ENCODE results near the gene LRP3.
A peak's percentile ranks its signal among the peaks of the same experiment; 100 is the strongest.

The LRP3 gene

DNA sequence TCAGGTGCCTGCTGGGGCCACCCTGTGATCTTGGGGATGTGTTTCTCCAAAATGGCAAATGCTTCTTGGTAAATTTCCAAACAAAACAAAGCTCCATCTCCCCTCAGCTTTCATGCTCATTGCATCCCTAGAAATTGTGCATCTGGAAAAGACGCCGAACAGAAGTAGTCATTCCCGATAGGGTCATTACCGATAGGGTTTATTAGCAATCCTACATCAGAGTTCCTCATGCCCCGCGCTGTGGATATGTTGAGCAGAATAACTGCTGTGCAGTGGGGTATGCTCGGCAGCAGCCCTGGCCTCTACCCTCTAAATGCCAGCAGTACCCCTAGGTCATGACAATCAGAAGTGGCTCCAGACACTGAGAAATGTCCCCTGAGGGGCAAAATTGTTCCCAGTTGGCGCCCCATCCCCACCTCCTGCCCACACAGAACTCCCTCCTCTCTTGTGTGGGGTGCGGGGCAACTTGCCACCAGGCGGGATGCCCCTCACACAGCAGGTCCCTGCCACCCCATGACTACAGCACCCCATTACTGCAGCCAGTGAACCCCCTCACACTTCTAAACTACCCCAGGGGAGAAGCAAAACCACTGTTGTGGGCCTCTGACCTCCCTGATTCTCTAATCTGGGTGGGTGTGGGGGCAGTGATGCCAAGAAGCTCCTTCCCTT is 44.5 kb downstream of the LRP3 start:
- Mint-ChIP-seq H3K27ac (no peak overlapping the region), H3K27me3 (peaks cover 15 to 25% of the 10 kb centered on the region in 2 donors), H3K36me3 (no peaks in the 10 kb centered on the region), H3K4me3 (no peak overlapping the region), H3K9me3 (no peaks in the 10 kb centered on the region), H3K4me1 (peaks cover 6 to 8% of the 10 kb centered on the region in 2 donors)
- ATAC-seq (replicated peaks) (no peak), DNase-seq (no peak)

- no peak for ATAC-seq (replicated peaks)
- H3K4me1 Mint-ChIP-seq: peaks cover 6 to 8% of the 10 kb centered on the region in 2 donors
- no peak for DNase-seq
- peaks cover 19 to 25% of the 10 kb centered on the region in 2 donors for H3K27me3 Mint-ChIP-seq
- H3K36me3 Mint-ChIP-seq: no peaks in the 10 kb centered on the region
- H3K27ac Mint-ChIP-seq: no peak overlapping the region
- H3K4me3 Mint-ChIP-seq: no peak overlapping the region
- no peaks in the 10 kb centered on the region for H3K9me3 Mint-ChIP-seq
Observed at GRCh38 chr19:33239223-33239975, 45.3 kb downstream of the LRP3 start.

DNA sequence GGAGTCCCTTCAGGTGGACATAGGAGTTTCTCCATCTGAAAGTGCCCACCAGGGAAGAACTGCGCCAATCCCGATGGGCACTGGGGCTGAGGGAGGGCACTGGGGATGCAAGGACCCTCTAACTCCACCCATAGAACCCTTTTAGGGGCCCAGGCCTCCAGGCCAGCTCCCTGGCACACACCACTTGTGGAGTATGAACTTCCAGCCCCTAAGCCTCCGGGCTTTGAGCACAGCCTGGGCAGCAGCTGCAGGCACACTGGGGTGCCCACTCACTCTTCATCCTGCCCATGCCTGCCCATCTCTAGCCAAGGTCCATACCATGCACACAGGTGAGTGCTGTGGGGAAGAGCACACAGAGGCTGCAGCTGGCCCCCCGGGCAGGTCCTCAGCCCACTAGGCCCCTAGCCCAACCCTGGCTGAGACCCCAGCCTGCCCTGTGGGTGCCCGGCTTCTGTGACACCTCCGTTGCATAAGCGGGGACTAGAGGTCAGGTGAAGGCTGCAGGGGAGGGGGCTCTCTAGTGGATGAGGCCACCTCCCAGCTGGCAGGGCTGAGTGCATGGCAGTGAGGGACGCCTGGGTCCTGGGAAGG is 46.1 kb downstream of the LRP3 start:
- Mint-ChIP-seq H3K27me3 (peaks cover 16 to 21% of the 10 kb centered on the region in 2 donors), H3K36me3 (no peaks in the 10 kb centered on the region), H3K27ac (no peak overlapping the region)

DNA sequence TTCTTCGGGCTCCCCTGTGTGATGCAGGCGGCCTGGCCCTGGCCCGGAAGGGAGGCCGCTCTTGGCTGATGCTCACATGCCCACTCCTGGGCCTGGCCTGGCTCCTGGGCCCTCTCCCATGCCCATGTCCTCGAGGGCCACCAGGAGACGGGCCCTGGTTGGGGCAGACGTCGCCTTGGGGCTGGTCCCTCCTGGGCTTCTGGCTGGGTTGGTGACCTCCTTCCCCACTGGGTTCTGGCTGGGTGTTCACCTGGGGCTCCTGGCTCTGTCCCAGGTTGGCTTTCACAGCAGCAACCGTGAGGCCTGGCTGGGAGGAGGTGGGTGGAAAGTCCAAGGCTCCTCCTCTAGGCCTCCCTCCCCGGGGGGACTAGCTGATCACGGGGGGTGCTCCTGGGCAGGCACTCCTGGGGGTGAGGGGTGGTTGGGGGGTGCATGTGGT is 47.0 kb downstream of the LRP3 start:
- H3K27me3 Mint-ChIP-seq: peaks cover 13 to 18% of the 10 kb centered on the region in 2 donors
- no peaks in the 10 kb centered on the region for H3K36me3 Mint-ChIP-seq
- H3K27ac Mint-ChIP-seq: no peak overlapping the region
- no peaks in the 10 kb centered on the region for H3K9me3 Mint-ChIP-seq
- peaks cover 0 to 2% of the 10 kb centered on the region in 2 donors for H3K4me1 Mint-ChIP-seq
- no peak overlapping the region for H3K4me3 Mint-ChIP-seq
- ATAC-seq (replicated peaks) (peak in 1 of 2 donors; percentile 16), DNase-seq (no peak)

More for the DNA sequence above, 46.1 kb downstream of the LRP3 start:
- DNase-seq: no peak
- ATAC-seq (replicated peaks): no peak
- no peak overlapping the region for H3K4me3 Mint-ChIP-seq
- no peaks in the 10 kb centered on the region for H3K9me3 Mint-ChIP-seq
- peaks cover 4 to 5% of the 10 kb centered on the region in 2 donors for H3K4me1 Mint-ChIP-seq

GRCh38 chr19:33241530-33242101 is 47.5 kb downstream of the LRP3 start:
- peak; percentile 57 for ATAC-seq (replicated peaks)
- Mint-ChIP-seq H3K4me1 (peaks cover 0 to 2% of the 10 kb centered on the region in 2 donors), H3K36me3 (no peaks in the 10 kb centered on the region), H3K27me3 (peaks cover 13 to 18% of the 10 kb centered on the region in 2 donors), H3K27ac (no peak overlapping the region), H3K4me3 (no peak overlapping the region), H3K9me3 (no peaks in the 10 kb centered on the region)
- no peak for DNase-seq

DNA sequence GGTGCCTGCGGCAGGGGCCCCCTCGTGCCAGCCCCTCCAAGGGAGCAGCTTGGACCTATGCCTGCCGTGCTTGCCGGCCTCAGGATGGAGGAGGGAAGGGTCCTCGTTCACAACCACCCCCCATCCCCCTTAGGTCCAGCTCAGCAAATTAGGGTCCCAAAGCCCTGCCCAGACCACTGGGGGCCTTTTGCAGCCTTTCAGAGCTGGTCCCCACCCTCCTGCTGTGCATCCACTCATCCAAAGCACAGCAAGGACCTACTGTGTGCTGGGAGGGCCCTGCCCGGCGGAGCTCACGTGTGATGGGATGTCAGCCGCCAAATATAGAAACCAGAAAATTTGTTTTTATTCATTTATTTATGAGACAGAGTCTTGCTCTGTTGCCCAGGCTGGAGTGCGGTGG is 48.0 kb downstream of the LRP3 start:
- Mint-ChIP-seq H3K4me3 (no peak overlapping the region), H3K9me3 (no peaks in the 10 kb centered on the region), H3K4me1 (peaks cover 0 to 2% of the 10 kb centered on the region in 2 donors), H3K27me3 (peaks cover 13 to 17% of the 10 kb centered on the region in 2 donors), H3K27ac (no peak overlapping the region), H3K36me3 (no peaks in the 10 kb centered on the region)
- ATAC-seq (replicated peaks): no peak
- no peak for DNase-seq

GRCh38 chr19:33242911-33243310 is 48.8 kb downstream of the LRP3 start:
- ATAC-seq (replicated peaks) (no peak), DNase-seq (no peak)
- Mint-ChIP-seq H3K4me3 (no peak overlapping the region), H3K36me3 (no peaks in the 10 kb centered on the region), H3K27me3 (peaks cover 10% of the 10 kb centered on the region in 2 donors), H3K27ac (no peak overlapping the region), H3K4me1 (peaks cover 0 to 2% of the 10 kb centered on the region in 2 donors), H3K9me3 (no peaks in the 10 kb centered on the region)

DNA sequence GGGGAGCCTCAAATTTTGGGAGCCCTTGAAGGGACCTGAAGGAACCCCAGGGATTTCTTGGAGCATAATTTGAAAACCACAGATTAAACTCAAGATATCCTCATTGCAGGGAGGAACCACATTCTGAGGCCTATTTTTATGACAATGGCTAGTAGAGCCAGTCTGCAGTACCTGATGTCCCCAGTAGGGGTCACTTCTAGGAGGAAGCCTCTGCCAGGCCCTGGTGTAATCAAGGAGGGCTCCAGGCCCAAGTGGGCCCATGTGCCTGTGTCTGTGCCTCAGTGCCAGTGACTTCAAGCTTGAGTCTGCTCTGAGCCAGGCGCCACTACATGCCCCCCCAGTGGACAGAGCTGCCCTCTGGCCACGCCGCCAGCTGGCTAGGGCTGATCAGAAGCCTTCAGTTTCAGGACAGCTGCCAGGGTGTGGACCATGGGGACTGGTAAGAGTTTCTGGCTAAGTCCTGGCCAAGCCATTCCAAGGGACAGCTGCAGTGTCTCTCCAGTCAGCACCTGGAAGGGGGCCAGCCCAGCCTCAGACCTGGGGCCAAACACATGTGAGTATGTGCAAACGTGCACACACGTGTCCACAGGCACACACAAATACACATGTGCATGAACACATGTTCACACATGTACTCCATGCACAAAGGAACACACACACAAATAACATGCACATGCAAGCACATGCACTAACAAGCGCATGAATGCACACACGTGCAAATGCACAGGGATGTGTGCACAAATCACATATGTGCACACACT is 52.0 kb downstream of the LRP3 start:
- no peak for DNase-seq
- ATAC-seq (replicated peaks): no peak
- H3K4me1 Mint-ChIP-seq: peaks cover 0 to 2% of the 10 kb centered on the region in 2 donors
- no peaks in the 10 kb centered on the region for H3K9me3 Mint-ChIP-seq
- peaks cover 8 to 9% of the 10 kb centered on the region in 2 donors for H3K27me3 Mint-ChIP-seq
- H3K4me3 Mint-ChIP-seq: no peak overlapping the region
- no peak overlapping the region for H3K27ac Mint-ChIP-seq
- H3K36me3 Mint-ChIP-seq: no peaks in the 10 kb centered on the region

DNA sequence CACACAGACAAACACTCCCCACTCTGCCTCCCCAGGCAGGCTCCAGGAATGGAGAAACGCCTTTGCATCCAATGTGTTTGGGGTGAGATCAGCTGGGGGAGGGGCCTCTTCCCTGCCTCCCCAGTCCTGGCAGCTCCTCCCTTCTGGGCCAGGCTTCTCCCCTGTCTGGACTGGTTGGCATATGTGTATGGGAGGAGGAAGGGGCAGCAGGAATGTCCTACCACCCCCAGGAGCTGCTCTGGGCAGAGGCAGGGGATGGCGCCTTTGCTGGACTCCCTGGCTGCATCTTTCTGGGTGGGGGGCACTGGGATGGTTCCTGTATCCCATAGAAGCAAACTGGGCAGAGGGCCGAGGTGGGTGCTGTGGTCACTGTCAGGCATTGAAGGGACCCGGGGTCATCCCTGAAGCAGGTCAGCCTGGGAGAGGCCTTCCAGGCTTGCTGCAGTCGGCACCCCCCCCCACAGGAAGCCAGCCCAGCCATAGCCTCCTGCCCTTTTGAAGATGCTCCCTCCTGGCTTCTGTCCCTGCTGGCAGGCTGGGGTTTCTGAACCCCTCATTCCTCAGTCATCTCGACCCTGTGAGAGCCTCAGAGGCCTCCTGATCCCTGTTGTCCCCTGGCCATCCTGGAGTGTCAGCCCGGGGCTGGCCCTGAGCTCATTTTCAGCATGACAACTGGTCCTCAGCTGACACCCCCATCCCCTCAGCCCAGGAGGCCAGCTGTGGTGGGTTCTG is 52.7 kb downstream of the LRP3 start:
- peaks cover 8 to 9% of the 10 kb centered on the region in 2 donors for H3K27me3 Mint-ChIP-seq
- no peak for ATAC-seq (replicated peaks)
- H3K4me3 Mint-ChIP-seq: no peak overlapping the region
- no peaks in the 10 kb centered on the region for H3K9me3 Mint-ChIP-seq
- H3K4me1 Mint-ChIP-seq: peaks cover 0 to 2% of the 10 kb centered on the region in 2 donors
- H3K27ac Mint-ChIP-seq: no peak overlapping the region
- DNase-seq: no peak
- H3K36me3 Mint-ChIP-seq: no peaks in the 10 kb centered on the region

DNA sequence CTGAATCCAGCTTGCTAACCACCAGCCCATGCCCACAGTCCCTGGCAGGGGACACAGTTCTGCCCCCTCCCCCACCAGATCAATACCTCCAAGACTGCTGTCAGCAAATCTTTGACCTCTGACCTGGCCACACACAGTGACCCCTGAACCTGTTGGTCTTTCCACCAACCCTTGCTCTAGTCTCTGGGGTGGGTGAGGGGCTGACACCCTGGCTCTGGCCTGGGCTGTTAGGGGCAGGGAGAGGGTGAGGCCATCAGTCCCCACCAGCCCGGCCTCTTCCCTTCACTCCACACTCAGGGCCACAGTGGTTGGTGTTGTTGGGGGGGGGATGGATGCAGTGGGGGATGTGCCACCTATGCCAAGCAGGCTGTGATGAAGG is 53.3 kb downstream of the LRP3 start:
- H3K4me3 Mint-ChIP-seq: no peak overlapping the region
- no peak for ATAC-seq (replicated peaks)
- H3K4me1 Mint-ChIP-seq: peaks cover 0 to 2% of the 10 kb centered on the region in 2 donors
- no peak overlapping the region for H3K27ac Mint-ChIP-seq
- H3K36me3 Mint-ChIP-seq: no peaks in the 10 kb centered on the region
- H3K9me3 Mint-ChIP-seq: no peaks in the 10 kb centered on the region
- DNase-seq: no peak
- H3K27me3 Mint-ChIP-seq: peaks cover 8 to 9% of the 10 kb centered on the region in 2 donors

GRCh38 chr19:33248104-33248503 is 54.0 kb downstream of the LRP3 start:
- ATAC-seq (replicated peaks) (no peak), DNase-seq (no peak)
- Mint-ChIP-seq H3K36me3 (no peaks in the 10 kb centered on the region), H3K27ac (no peak overlapping the region), H3K27me3 (peaks cover 1 to 4% of the 10 kb centered on the region in 2 donors), H3K4me3 (no peak overlapping the region), H3K9me3 (no peaks in the 10 kb centered on the region), H3K4me1 (no peaks in the 10 kb centered on the region)

GRCh38 chr19:33248553-33248953 is 54.4 kb downstream of the LRP3 start:
- peaks cover 0 to 4% of the 10 kb centered on the region in 2 donors for H3K27me3 Mint-ChIP-seq
- no peak overlapping the region for H3K27ac Mint-ChIP-seq
- no peaks in the 10 kb centered on the region for H3K9me3 Mint-ChIP-seq
- ATAC-seq (replicated peaks) (peak; percentile 9 to 17), DNase-seq (no peak)
- H3K36me3 Mint-ChIP-seq: no peaks in the 10 kb centered on the region
- no peaks in the 10 kb centered on the region for H3K4me1 Mint-ChIP-seq
- H3K4me3 Mint-ChIP-seq: no peak overlapping the region

- Mint-ChIP-seq H3K9me3 (no peaks in the 10 kb centered on the region), H3K36me3 (no peaks in the 10 kb centered on the region), H3K27ac (no peak overlapping the region), H3K4me3 (no peak overlapping the region), H3K27me3 (peaks cover 0 to 1% of the 10 kb centered on the region in 2 donors), H3K4me1 (no peaks in the 10 kb centered on the region)
- ATAC-seq (replicated peaks): peak; percentile 72 to 78
- DNase-seq: no peak
Observed at GRCh38 chr19:33248954-33249613, 55.0 kb downstream of the LRP3 start.
